ENCODE data around the gene IFITM5.

The IFITM5 gene

DNA sequence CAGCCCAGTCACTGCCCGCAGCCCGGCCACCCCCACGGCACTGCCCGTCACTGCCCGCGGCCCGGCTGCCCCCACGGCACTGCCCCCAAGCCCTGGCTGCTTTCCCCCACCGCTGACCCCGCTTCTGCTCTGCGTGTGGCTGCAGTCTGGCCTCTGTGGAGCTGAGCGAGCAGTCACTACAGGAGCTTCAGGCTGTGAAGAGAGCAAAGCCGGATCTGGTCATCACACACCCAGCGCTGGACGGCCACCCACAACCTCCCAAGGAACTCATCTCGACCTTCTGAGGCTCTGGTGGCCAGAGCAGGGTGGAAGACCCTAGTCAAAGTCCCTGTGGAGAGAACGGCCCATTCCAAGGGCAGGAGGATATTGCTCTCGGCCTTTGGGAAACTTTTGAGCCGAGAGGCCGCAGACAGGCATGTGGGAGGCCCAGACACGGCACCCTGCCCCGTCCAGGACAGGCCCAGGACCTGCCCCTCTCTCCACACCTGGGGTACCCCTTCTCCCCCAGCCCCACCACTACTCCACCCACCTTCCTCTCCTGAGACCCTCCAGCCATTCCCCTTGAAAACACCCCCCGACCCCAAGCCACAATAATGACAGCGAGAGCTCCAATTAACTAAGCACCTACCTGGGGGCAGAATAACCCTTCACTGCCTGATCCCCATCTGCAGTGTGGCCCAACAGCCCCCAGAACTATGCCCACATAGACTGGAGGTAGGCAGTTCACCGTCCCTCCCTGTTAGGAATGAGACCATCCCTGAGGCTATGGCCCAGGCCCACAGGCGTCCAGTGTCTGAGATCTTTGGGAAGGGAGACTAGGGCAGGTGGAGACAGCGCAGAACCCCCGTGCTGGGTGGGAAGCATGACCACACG, 14.1 kb downstream of the IFITM5 start:
- Histone ChIP-seq H3K27ac (ENCODE audit: low read depth, low read length, severe bottlenecking) (no peak overlapping the region), H3K36me3 (ENCODE audit: control insufficient read depth, insufficient read depth, low read length) (no peaks in the 10 kb centered on the region), H3K4me1 (ENCODE audit: control insufficient read depth, insufficient read depth, low read length, poor library complexity, severe bottlenecking) (peaks cover 4% of the 10 kb centered on the region), H3K4me3 (ENCODE audit: extremely low read depth, insufficient read depth, low read length, poor library complexity, severe bottlenecking) (no peak overlapping the region), H3K9me3 (ENCODE audit: control insufficient read depth, low read length) (no peaks in the 10 kb centered on the region)
- WGBS, 2 experiments (ENCODE audit: insufficient coverage in 2 of 2) = 82 to 90% methylated on average over 19 to 26 of the region's 29 CpGs

DNA sequence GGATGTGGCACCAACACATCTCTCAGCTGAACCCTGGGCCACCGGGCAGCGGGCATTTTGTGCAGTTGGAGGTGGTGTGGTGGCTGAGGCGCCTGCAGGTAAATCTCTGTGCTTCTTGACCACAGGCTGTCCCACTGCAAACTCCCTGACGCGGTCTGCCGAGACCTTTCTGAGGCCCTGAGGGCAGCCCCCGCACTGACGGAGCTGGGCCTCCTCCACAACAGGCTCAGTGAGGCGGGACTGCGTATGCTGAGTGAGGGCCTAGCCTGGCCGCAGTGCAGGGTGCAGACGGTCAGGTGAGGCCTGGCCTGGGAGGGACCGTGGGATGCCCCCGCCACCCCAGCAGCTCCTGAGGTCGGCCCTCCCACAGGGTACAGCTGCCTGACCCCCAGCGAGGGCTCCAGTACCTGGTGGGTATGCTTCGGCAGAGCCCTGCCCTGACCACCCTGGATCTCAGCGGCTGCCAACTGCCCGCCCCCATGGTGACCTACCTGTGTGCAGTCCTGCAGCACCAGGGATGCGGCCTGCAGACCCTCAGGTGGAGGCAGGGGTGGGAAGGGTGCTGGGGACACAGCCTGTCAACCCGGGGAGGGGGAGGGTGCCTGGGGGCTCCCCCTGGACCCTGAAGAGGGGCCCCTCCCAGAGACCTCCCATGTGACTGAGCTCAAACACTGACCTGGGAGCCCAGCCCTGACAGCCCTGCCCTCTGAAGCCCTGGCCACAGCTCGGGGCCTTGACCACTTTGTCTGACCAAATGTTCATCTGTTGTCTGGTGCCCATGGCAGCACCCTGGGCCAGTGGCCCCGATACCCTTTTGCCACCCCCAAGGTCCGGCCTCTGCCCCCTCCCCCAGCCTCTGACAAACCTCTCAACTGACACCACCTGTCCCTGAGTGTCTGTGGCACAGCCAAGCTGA, 15.0 kb downstream of the IFITM5 start:
- no peak overlapping the region for H3K27ac ChIP-seq (ENCODE audit: low read depth, low read length, severe bottlenecking)

GRCh38 chr11:283405-284104, 15.8 kb downstream of the IFITM5 start:
- no peak overlapping the region for H3K27ac ChIP-seq (ENCODE audit: low read depth, low read length, severe bottlenecking)
- H3K4me1 ChIP-seq (ENCODE audit: control insufficient read depth, insufficient read depth, low read length, poor library complexity, severe bottlenecking) = no peaks in the 10 kb centered on the region
- WGBS, 2 experiments (ENCODE audit: insufficient coverage in 2 of 2) = 91% methylated on average over 11 to 16 of the region's 23 CpGs
- H3K4me3 ChIP-seq (ENCODE audit: extremely low read depth, insufficient read depth, low read length, poor library complexity, severe bottlenecking) = no peak overlapping the region
- H3K9me3 ChIP-seq (ENCODE audit: control insufficient read depth, low read length) = no peaks in the 10 kb centered on the region
- H3K36me3 ChIP-seq (ENCODE audit: control insufficient read depth, insufficient read depth, low read length) = no peaks in the 10 kb centered on the region

More for the DNA sequence above, 15.0 kb downstream of the IFITM5 start:
- H3K4me1 ChIP-seq (ENCODE audit: control insufficient read depth, insufficient read depth, low read length, poor library complexity, severe bottlenecking) = peaks cover 1% of the 10 kb centered on the region
- 91 to 93% methylated on average over 21 to 23 of the region's 24 CpGs for WGBS, 2 experiments (ENCODE audit: insufficient coverage in 2 of 2)
- no peak overlapping the region for H3K4me3 ChIP-seq (ENCODE audit: extremely low read depth, insufficient read depth, low read length, poor library complexity, severe bottlenecking)
- no peaks in the 10 kb centered on the region for H3K36me3 ChIP-seq (ENCODE audit: control insufficient read depth, insufficient read depth, low read length)
- no peaks in the 10 kb centered on the region for H3K9me3 ChIP-seq (ENCODE audit: control insufficient read depth, low read length)

DNA sequence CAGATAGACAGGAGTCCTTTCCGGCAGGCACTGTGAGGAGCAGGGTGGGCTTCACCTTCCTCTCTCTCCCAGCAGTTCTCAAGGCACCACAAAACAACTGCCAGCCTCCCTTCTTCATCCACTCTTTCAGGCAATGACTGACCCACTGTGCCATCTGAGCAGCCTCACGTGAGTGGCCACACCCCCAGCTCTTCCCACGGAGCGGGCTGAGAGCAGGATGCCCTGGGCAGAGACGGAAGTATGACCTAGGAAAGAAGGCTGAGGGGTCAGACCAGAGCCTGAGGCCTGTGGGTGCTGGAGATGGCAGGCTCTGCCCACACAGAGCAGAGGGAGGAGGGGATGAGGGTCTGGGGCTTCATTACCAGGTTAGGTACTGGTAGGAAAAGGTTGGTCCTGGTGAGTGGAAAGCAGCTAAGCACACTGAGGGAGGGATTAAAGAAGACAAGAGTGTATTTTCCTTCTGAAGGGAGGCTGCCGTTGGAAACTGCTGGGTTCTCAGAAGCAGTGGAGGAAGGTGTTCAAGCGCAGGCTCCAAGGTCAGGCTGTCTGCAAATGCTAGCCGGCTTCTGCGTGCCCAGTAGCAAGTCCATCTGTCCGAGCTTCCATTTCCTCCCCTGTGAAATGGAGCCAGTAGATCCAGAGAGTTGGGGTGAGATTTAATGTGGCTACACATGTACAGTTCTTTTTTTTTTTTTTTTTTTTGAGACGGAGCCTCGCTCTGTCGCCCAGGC, 16.5 kb downstream of the IFITM5 start:
- no peaks in the 10 kb centered on the region for H3K36me3 ChIP-seq (ENCODE audit: control insufficient read depth, insufficient read depth, low read length)
- H3K4me3 ChIP-seq (ENCODE audit: extremely low read depth, insufficient read depth, low read length, poor library complexity, severe bottlenecking) = no peak overlapping the region
- no peak overlapping the region for H3K27ac ChIP-seq (ENCODE audit: low read depth, low read length, severe bottlenecking)
- 90 to 92% methylated on average over 6 to 9 of the region's 13 CpGs for WGBS, 2 experiments (ENCODE audit: insufficient coverage in 2 of 2)
- H3K9me3 ChIP-seq (ENCODE audit: control insufficient read depth, low read length) = no peaks in the 10 kb centered on the region
- H3K4me1 ChIP-seq (ENCODE audit: control insufficient read depth, insufficient read depth, low read length, poor library complexity, severe bottlenecking) = no peaks in the 10 kb centered on the region

DNA sequence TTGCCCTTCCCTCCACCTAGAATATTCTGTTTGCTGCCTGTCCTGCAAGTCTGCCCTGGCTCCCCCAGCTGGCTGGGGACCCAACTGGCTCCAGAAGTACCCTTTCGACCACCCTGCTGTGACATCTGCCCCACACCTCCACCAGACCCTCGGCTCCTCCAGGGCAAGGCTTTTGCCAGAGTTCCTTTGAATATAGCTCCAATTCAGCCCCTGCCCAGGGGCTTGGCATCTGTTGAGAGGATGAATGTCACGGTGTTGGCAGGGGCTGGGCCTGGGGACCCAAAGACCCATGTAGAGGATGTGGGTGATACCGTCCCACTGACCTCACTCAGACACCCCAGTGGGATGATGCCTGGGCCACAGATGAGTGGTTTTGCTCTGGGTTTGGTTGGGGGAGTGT, 17.2 kb downstream of the IFITM5 start:
- no peaks in the 10 kb centered on the region for H3K36me3 ChIP-seq (ENCODE audit: control insufficient read depth, insufficient read depth, low read length)
- H3K9me3 ChIP-seq (ENCODE audit: control insufficient read depth, low read length) = no peaks in the 10 kb centered on the region
- no peak overlapping the region for H3K27ac ChIP-seq (ENCODE audit: low read depth, low read length, severe bottlenecking)
- WGBS, 2 experiments (ENCODE audit: insufficient coverage in 2 of 2) = 66 to 75% methylated on average over 3 to 4 of the region's 4 CpGs
- no peak overlapping the region for H3K4me3 ChIP-seq (ENCODE audit: extremely low read depth, insufficient read depth, low read length, poor library complexity, severe bottlenecking)
- no peaks in the 10 kb centered on the region for H3K4me1 ChIP-seq (ENCODE audit: control insufficient read depth, insufficient read depth, low read length, poor library complexity, severe bottlenecking)

GRCh38 chr11:281486-282161, 17.7 kb downstream of the IFITM5 start:
- Histone ChIP-seq H3K9me3 (ENCODE audit: control insufficient read depth, low read length) (no peaks in the 10 kb centered on the region), H3K4me1 (ENCODE audit: control insufficient read depth, insufficient read depth, low read length, poor library complexity, severe bottlenecking) (no peaks in the 10 kb centered on the region), H3K27ac (ENCODE audit: low read depth, low read length, severe bottlenecking) (no peak overlapping the region), H3K4me3 (ENCODE audit: extremely low read depth, insufficient read depth, low read length, poor library complexity, severe bottlenecking) (no peak overlapping the region), H3K36me3 (ENCODE audit: control insufficient read depth, insufficient read depth, low read length) (no peaks in the 10 kb centered on the region)
- 86 to 94% methylated on average over 25 to 26 of the region's 26 CpGs for WGBS, 2 experiments (ENCODE audit: insufficient coverage in 2 of 2)

GRCh38 chr11:280706-281485, 18.4 kb downstream of the IFITM5 start:
- Histone ChIP-seq H3K27ac (ENCODE audit: low read depth, low read length, severe bottlenecking) (no peak overlapping the region), H3K4me3 (ENCODE audit: extremely low read depth, insufficient read depth, low read length, poor library complexity, severe bottlenecking) (no peak overlapping the region), H3K4me1 (ENCODE audit: control insufficient read depth, insufficient read depth, low read length, poor library complexity, severe bottlenecking) (no peaks in the 10 kb centered on the region), H3K36me3 (ENCODE audit: control insufficient read depth, insufficient read depth, low read length) (no peaks in the 10 kb centered on the region), H3K9me3 (ENCODE audit: control insufficient read depth, low read length) (no peaks in the 10 kb centered on the region)
- 67 to 69% methylated on average over 69 to 79 of the region's 79 CpGs for WGBS, 2 experiments (ENCODE audit: insufficient coverage in 2 of 2)

GRCh38 chr11:279966-280705, 19.2 kb downstream of the IFITM5 start:
- Histone ChIP-seq H3K36me3 (ENCODE audit: control insufficient read depth, insufficient read depth, low read length) (no peaks in the 10 kb centered on the region), H3K27ac (ENCODE audit: low read depth, low read length, severe bottlenecking) (no peak overlapping the region), H3K4me1 (ENCODE audit: control insufficient read depth, insufficient read depth, low read length, poor library complexity, severe bottlenecking) (no peaks in the 10 kb centered on the region), H3K4me3 (ENCODE audit: extremely low read depth, insufficient read depth, low read length, poor library complexity, severe bottlenecking) (no peak overlapping the region), H3K9me3 (ENCODE audit: control insufficient read depth, low read length) (no peaks in the 10 kb centered on the region)
- 18 to 29% methylated on average over 63 to 82 of the region's 85 CpGs for WGBS, 2 experiments (ENCODE audit: insufficient coverage in 2 of 2)
